OCI-LY3 (cell line): Measurements from ENCODE around the gene ATXN7L2.

Source experiments
- CTCF ChIP-seq: fragments of 200-600, 300-600 bp; sonication (generic); IDR thresholded peaks from 2 replicates; pipeline ENCODE4 v1.5.1; 2014; ENCODE audit warnings: antibody characterized with exemption, low read length, low read depth
- EZH2phosphoT487 ChIP-seq: fragments of 200-600 bp; shearing (Covaris generic); IDR thresholded peaks from 2 replicates; pipeline ENCODE4 v1.6.1; 2018; ENCODE audit warnings: antibody characterized with exemption, mixed run types, low read depth

- TF ChIP-seq CTCF (no peak), EZH2phosphoT487 (no peak)
These were observed 49.2 kb upstream of the ATXN7L2 start for GRCh38 chr1:109434484-109434883.
